Measurements from ENCODE around the gene LGR4.

Gene LGR4

GRCh38 chr11:27390318-27391295 lies 82.0 kb downstream of the LGR4 start:
- peak; percentile 39 for DNase-seq
- H3K23ac ChIP-seq (ENCODE audit: low read length in 2 of 2) = no peak overlapping the region
- no peak overlapping the region for H2BK120ac ChIP-seq (ENCODE audit: low read depth, low read length)
- peaks cover 4% of the 10 kb centered on the region for H3K4me1 ChIP-seq (ENCODE audit: control insufficient read depth, insufficient read depth, low read depth, low read length)
- no peak overlapping the region for H2AFZ ChIP-seq (ENCODE audit: low read depth, low read length)
- H3K18ac ChIP-seq (ENCODE audit: low read depth in 1 of 2, low read length in 2 of 2) = no peak overlapping the region
- no peak overlapping the region for H3K4me3 ChIP-seq (ENCODE audit: insufficient read depth in 1 of 2, low read depth in 1 of 2, low read length in 2 of 2)
- no peaks in the 10 kb centered on the region for H3K9me3 ChIP-seq (ENCODE audit: control insufficient read depth, low read length)
- H3K4me2 ChIP-seq (ENCODE audit: low read length, poor library complexity, severe bottlenecking) = no peak overlapping the region
- H3K27me3 ChIP-seq (ENCODE audit: control insufficient read depth in 1 of 2, insufficient read depth in 1 of 2, low read length in 2 of 2) = no peaks in the 10 kb centered on the region
- no peak overlapping the region for H2BK5ac ChIP-seq (ENCODE audit: low read depth, low read length, poor library complexity, severe bottlenecking)
- H3K27ac ChIP-seq (ENCODE audit: low read length, poor library complexity, severe bottlenecking) = peak overlapping the region; percentile 77
- H3K14ac ChIP-seq (ENCODE audit: low read length in 2 of 2) = no peak overlapping the region
- no peak overlapping the region for H4K91ac ChIP-seq (ENCODE audit: low read length)
- peaks cover 7% of the 10 kb centered on the region for H3K79me1 ChIP-seq (replicated peaks; ENCODE audit: low read length, poor library complexity, severe bottlenecking)
- 87% methylated on average over 4 of the region's 6 CpGs for WGBS
- H2BK12ac ChIP-seq (ENCODE audit: low read length in 2 of 2) = no peak overlapping the region
- H3K4ac ChIP-seq (ENCODE audit: low read depth in 1 of 2, low read length in 2 of 2) = no peak overlapping the region
- H2BK15ac ChIP-seq (ENCODE audit: low read depth, poor library complexity, severe bottlenecking) = no peak overlapping the region
- H2AK5ac ChIP-seq (ENCODE audit: low read length, severe bottlenecking) = peak overlapping the region; percentile 31
- no peak overlapping the region for H4K8ac ChIP-seq (ENCODE audit: low read length)
- no peak overlapping the region for H3K9ac ChIP-seq (ENCODE audit: low read length)
- no peaks in the 10 kb centered on the region for H3K36me3 ChIP-seq (ENCODE audit: control insufficient read depth in 1 of 2, insufficient read depth in 2 of 2, low read depth in 1 of 2, low read length in 2 of 2)

GRCh38 chr11:27388869-27389268 lies 83.7 kb downstream of the LGR4 start:
- 56% methylated on average over 1 of the region's 1 CpG for WGBS
- Histone ChIP-seq H3K79me1 (replicated peaks; ENCODE audit: low read length, poor library complexity, severe bottlenecking) (peaks cover 7% of the 10 kb centered on the region), H3K36me3 (ENCODE audit: control insufficient read depth in 1 of 2, insufficient read depth in 2 of 2, low read depth in 1 of 2, low read length in 2 of 2) (peaks cover 0 to 10% of the 10 kb centered on the region in 2 experiments), H2BK5ac (ENCODE audit: low read depth, low read length, poor library complexity, severe bottlenecking) (no peak overlapping the region), H2AFZ (ENCODE audit: low read depth, low read length) (no peak overlapping the region), H3K27ac (ENCODE audit: low read length, poor library complexity, severe bottlenecking) (no peak overlapping the region), H3K18ac (ENCODE audit: low read depth in 1 of 2, low read length in 2 of 2) (no peak overlapping the region), H3K23ac (ENCODE audit: low read length in 2 of 2) (no peak overlapping the region), H3K9ac (ENCODE audit: low read length) (no peak overlapping the region), H3K4me2 (ENCODE audit: low read length, poor library complexity, severe bottlenecking) (no peak overlapping the region), H3K4me3 (ENCODE audit: insufficient read depth in 1 of 2, low read depth in 1 of 2, low read length in 2 of 2) (no peak overlapping the region), H3K14ac (ENCODE audit: low read length in 2 of 2) (no peak overlapping the region), H4K91ac (ENCODE audit: low read length) (no peak overlapping the region), H2BK15ac (ENCODE audit: low read depth, poor library complexity, severe bottlenecking) (no peak overlapping the region), H3K4ac (ENCODE audit: low read depth in 1 of 2, low read length in 2 of 2) (no peak overlapping the region), H2BK12ac (ENCODE audit: low read length in 2 of 2) (no peak overlapping the region), H2AK5ac (ENCODE audit: low read length, severe bottlenecking) (no peak overlapping the region), H3K4me1 (ENCODE audit: control insufficient read depth, insufficient read depth, low read depth, low read length) (peaks cover 5% of the 10 kb centered on the region), H2BK120ac (ENCODE audit: low read depth, low read length) (no peak overlapping the region), H3K27me3 (ENCODE audit: control insufficient read depth in 1 of 2, insufficient read depth in 1 of 2, low read length in 2 of 2) (no peaks in the 10 kb centered on the region), H3K9me3 (ENCODE audit: control insufficient read depth, low read length) (no peaks in the 10 kb centered on the region), H4K8ac (ENCODE audit: low read length) (no peak overlapping the region)
- no peak for DNase-seq

- peaks cover 5% of the 10 kb centered on the region for H3K4me1 ChIP-seq (ENCODE audit: control insufficient read depth, insufficient read depth, low read depth, low read length)
- H4K8ac ChIP-seq (ENCODE audit: low read length) = no peak overlapping the region
- WGBS = 14% methylated on average over 1 of the region's 2 CpGs
- no peak overlapping the region for H2AK5ac ChIP-seq (ENCODE audit: low read length, severe bottlenecking)
- H3K27me3 ChIP-seq (ENCODE audit: control insufficient read depth in 1 of 2, insufficient read depth in 1 of 2, low read length in 2 of 2) = no peaks in the 10 kb centered on the region
- no peak overlapping the region for H2AFZ ChIP-seq (ENCODE audit: low read depth, low read length)
- H3K4me3 ChIP-seq (ENCODE audit: insufficient read depth in 1 of 2, low read depth in 1 of 2, low read length in 2 of 2) = no peak overlapping the region
- no peak overlapping the region for H3K4me2 ChIP-seq (ENCODE audit: low read length, poor library complexity, severe bottlenecking)
- H2BK5ac ChIP-seq (ENCODE audit: low read depth, low read length, poor library complexity, severe bottlenecking) = no peak overlapping the region
- H2BK15ac ChIP-seq (ENCODE audit: low read depth, poor library complexity, severe bottlenecking) = no peak overlapping the region
- no peak overlapping the region for H3K18ac ChIP-seq (ENCODE audit: low read depth in 1 of 2, low read length in 2 of 2)
- H2BK12ac ChIP-seq (ENCODE audit: low read length in 2 of 2) = no peak overlapping the region
- no peak overlapping the region for H3K9ac ChIP-seq (ENCODE audit: low read length)
- no peak for DNase-seq
- H3K79me1 ChIP-seq (replicated peaks; ENCODE audit: low read length, poor library complexity, severe bottlenecking) = peaks cover 7% of the 10 kb centered on the region
- no peak overlapping the region for H3K4ac ChIP-seq (ENCODE audit: low read depth in 1 of 2, low read length in 2 of 2)
- H2BK120ac ChIP-seq (ENCODE audit: low read depth, low read length) = no peak overlapping the region
- no peak overlapping the region for H4K91ac ChIP-seq (ENCODE audit: low read length)
- H3K27ac ChIP-seq (ENCODE audit: low read length, poor library complexity, severe bottlenecking) = no peak overlapping the region
- H3K23ac ChIP-seq (ENCODE audit: low read length in 2 of 2) = no peak overlapping the region
- peaks cover 0 to 12% of the 10 kb centered on the region in 2 experiments for H3K36me3 ChIP-seq (ENCODE audit: control insufficient read depth in 1 of 2, insufficient read depth in 2 of 2, low read depth in 1 of 2, low read length in 2 of 2)
- H3K14ac ChIP-seq (ENCODE audit: low read length in 2 of 2) = no peak overlapping the region
- H3K9me3 ChIP-seq (ENCODE audit: control insufficient read depth, low read length) = no peaks in the 10 kb centered on the region
Measured at GRCh38 chr11:27388001-27388400, 84.6 kb downstream of the LGR4 start.

- 14% methylated on average over 2 of the region's 2 CpGs for WGBS
- H3K27me3 ChIP-seq (ENCODE audit: control insufficient read depth in 1 of 2, insufficient read depth in 1 of 2, low read length in 2 of 2) = no peaks in the 10 kb centered on the region
- H2BK5ac ChIP-seq (ENCODE audit: low read depth, low read length, poor library complexity, severe bottlenecking) = no peak overlapping the region
- H2AK5ac ChIP-seq (ENCODE audit: low read length, severe bottlenecking) = no peak overlapping the region
- H3K36me3 ChIP-seq (ENCODE audit: control insufficient read depth in 1 of 2, insufficient read depth in 2 of 2, low read depth in 1 of 2, low read length in 2 of 2) = peaks cover 0 to 12% of the 10 kb centered on the region in 2 experiments
- H4K91ac ChIP-seq (ENCODE audit: low read length) = no peak overlapping the region
- no peak overlapping the region for H3K4me3 ChIP-seq (ENCODE audit: insufficient read depth in 1 of 2, low read depth in 1 of 2, low read length in 2 of 2)
- no peak overlapping the region for H3K4me2 ChIP-seq (ENCODE audit: low read length, poor library complexity, severe bottlenecking)
- H3K4me1 ChIP-seq (ENCODE audit: control insufficient read depth, insufficient read depth, low read depth, low read length) = peaks cover 5% of the 10 kb centered on the region
- no peak overlapping the region for H2BK120ac ChIP-seq (ENCODE audit: low read depth, low read length)
- no peak overlapping the region for H3K9ac ChIP-seq (ENCODE audit: low read length)
- H3K23ac ChIP-seq (ENCODE audit: low read length in 2 of 2) = no peak overlapping the region
- H2BK15ac ChIP-seq (ENCODE audit: low read depth, poor library complexity, severe bottlenecking) = no peak overlapping the region
- no peaks in the 10 kb centered on the region for H3K9me3 ChIP-seq (ENCODE audit: control insufficient read depth, low read length)
- peak overlapping the region in 1 of 2 experiments; percentile 63 for H2BK12ac ChIP-seq (ENCODE audit: low read length in 2 of 2)
- peak overlapping the region; percentile 5 for H3K27ac ChIP-seq (ENCODE audit: low read length, poor library complexity, severe bottlenecking)
- no peak overlapping the region for H3K4ac ChIP-seq (ENCODE audit: low read depth in 1 of 2, low read length in 2 of 2)
- H3K18ac ChIP-seq (ENCODE audit: low read depth in 1 of 2, low read length in 2 of 2) = peak overlapping the region in 1 of 2 experiments; percentile 8
- no peak for DNase-seq
- H2AFZ ChIP-seq (ENCODE audit: low read depth, low read length) = no peak overlapping the region
- H4K8ac ChIP-seq (ENCODE audit: low read length) = no peak overlapping the region
- peaks cover 7% of the 10 kb centered on the region for H3K79me1 ChIP-seq (replicated peaks; ENCODE audit: low read length, poor library complexity, severe bottlenecking)
- no peak overlapping the region for H3K14ac ChIP-seq (ENCODE audit: low read length in 2 of 2)
Measured at GRCh38 chr11:27387362-27387761, 85.2 kb downstream of the LGR4 start.
